HUES6 (cell line): ENCODE measurements around the gene HM13.
"Not testable (repeated sequence)": the region's sequence is repeated elsewhere in the genome, so short reads cannot be mapped to it uniquely, and the experiment has no call there.

Source experiments
- H3K27ac ChIP-seq: 2 replicates; pipeline ENCODE4 v1.7.0; 2013; ENCODE audit warnings: low read depth, mild to moderate bottlenecking, low read length, inconsistent platforms
- H3K27me3 ChIP-seq: 2 replicates; pipeline ENCODE4 v1.6.1; 2013; ENCODE audit warnings: low read length; ENCODE audit not compliant: control insufficient read depth, insufficient read depth
- H3K36me3 ChIP-seq: 2 replicates; pipeline ENCODE4 v1.6.1; 2013; ENCODE audit warnings: low read length; ENCODE audit not compliant: control insufficient read depth, insufficient read depth
- H3K4me1 ChIP-seq: 2 replicates; pipeline ENCODE4 v1.6.1; 2013; ENCODE audit warnings: low read length; ENCODE audit not compliant: control insufficient read depth, insufficient read depth
- H3K4me3 ChIP-seq: 2 replicates; pipeline ENCODE4 v1.5.1; 2013; ENCODE audit warnings: low read depth, low read length
- H3K9ac ChIP-seq: one replicate; pipeline ENCODE4 v1.6.1; 2013; ENCODE audit warnings: mild to moderate bottlenecking, low read length
- H3K9me3 ChIP-seq: 2 replicates; pipeline ENCODE4 v1.6.1; 2013; ENCODE audit warnings: low read depth, low read length; ENCODE audit not compliant: control insufficient read depth, insufficient read depth

HM13 gene

DNA sequence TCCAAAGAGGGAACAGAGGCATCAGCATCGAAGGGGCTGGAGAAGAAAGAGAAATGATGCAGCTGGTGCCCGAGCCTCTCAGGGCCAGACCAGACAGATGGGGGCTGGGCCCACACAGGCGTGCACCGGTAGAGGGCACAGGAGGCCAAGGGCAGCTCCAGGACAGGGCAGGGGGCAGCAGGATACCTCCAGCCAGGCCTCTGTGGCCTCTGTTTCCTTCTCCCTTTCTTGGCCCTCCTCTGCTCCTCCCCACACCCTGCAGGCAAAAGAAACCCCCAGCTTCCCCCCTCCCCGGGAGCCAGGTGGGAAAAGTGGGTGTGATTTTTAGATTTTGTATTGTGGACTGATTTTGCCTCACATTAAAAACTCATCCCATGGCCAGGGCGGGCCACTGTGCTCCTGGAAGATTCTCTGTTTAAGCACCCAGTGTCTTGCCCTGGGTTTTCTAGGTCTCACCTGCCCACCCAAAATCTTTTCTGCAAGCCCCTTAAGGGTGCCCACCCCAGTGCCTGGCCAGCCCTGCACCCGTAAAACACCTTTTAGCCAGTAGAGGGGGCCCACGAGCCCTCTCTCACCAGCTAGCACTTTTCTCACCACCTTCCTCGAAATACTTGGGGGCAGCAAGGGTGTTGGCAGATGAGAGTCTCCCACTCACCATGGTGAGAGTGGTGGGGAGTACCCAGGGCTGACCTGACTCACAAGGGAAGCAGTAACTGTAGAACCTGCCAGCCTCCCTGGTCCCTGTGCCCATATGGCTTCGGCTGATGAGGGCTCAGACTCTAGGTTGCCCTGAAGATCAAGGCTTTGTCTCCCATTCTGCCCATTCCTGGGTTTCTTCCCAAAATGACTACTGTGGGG, 55.1 kb downstream of the HM13 start:
- Histone ChIP-seq H3K9me3 (no peaks in the 10 kb centered on the region), H3K4me3 (no peak overlapping the region), H3K4me1 (peaks cover 53% of the 10 kb centered on the region), H3K27me3 (no peaks in the 10 kb centered on the region), H3K27ac (peak overlapping the region; percentile 4; the same call in 1 of the 2 replicates), H3K9ac (no peak overlapping the region), H3K36me3 (peaks cover 43% of the 10 kb centered on the region)

GRCh38 chr20:31570021-31570463, 55.8 kb downstream of the HM13 start:
- H3K4me3 ChIP-seq = no peak overlapping the region
- peaks cover 41% of the 10 kb centered on the region for H3K36me3 ChIP-seq
- H3K27me3 ChIP-seq = no peaks in the 10 kb centered on the region
- H3K27ac ChIP-seq = no peak overlapping the region
- no peaks in the 10 kb centered on the region for H3K9me3 ChIP-seq
- peaks cover 53% of the 10 kb centered on the region for H3K4me1 ChIP-seq
- H3K9ac ChIP-seq = no peak overlapping the region

DNA sequence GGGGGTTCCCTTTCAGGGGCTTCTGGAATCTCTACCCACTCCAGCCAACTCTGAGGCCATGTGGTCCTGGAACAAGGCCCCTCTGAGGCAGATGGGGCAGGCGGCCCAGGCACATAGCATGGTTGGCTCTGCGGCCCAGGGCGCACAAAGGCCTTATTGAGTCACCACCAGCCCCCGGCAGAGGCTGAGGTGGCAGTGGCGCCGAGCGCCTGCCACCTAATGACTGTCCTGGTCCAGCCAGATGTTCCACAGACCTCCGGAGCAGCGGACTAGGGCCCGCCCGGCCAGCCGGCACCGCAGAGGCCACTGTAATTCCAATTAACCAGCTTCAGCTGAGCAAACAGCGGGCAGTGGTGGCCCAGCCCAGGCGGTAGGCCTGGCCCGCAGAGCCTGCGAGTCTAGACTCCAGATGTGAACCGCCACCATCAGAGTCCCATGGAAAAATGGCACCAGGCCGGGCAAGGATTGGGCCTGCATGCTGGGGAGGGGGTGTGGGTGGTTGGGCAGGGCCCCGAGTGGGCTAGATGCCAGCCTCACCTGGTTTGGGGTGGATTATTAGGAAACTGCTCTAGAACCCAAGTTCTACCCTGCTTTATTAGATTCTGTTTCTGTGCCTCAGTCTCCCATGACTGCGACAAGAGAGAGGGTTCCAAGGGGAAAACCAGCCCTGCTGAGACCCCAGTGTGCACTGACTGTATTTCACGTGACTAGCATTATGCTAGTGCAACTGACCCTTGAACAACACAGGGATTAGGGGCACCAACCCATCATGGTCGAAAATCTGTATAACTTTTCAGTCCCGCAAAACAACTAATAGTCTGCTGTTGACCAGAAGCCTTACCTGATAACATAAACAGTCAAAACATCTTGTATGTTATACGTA, 56.7 kb downstream of the HM13 start:
- Histone ChIP-seq H3K36me3 (peaks cover 34% of the 10 kb centered on the region), H3K4me3 (no peak overlapping the region), H3K9ac (no peak overlapping the region), H3K4me1 (peaks cover 52% of the 10 kb centered on the region), H3K27me3 (no peaks in the 10 kb centered on the region), H3K27ac (peak overlapping the region; percentile 44; the same call in 1 of the 2 replicates), H3K9me3 (no peaks in the 10 kb centered on the region)

- H3K9ac ChIP-seq = peak overlapping the region; percentile 89
- H3K4me1 ChIP-seq = peaks cover 50% of the 10 kb centered on the region
- peak overlapping the region; percentile 53 for H3K4me3 ChIP-seq
- H3K27ac ChIP-seq = peak overlapping the region; percentile 85
- peaks cover 26% of the 10 kb centered on the region for H3K36me3 ChIP-seq
- no peaks in the 10 kb centered on the region for H3K27me3 ChIP-seq
- no peaks in the 10 kb centered on the region for H3K9me3 ChIP-seq
Observed at GRCh38 chr20:31572042-31572700, 57.9 kb downstream of the HM13 start.

DNA sequence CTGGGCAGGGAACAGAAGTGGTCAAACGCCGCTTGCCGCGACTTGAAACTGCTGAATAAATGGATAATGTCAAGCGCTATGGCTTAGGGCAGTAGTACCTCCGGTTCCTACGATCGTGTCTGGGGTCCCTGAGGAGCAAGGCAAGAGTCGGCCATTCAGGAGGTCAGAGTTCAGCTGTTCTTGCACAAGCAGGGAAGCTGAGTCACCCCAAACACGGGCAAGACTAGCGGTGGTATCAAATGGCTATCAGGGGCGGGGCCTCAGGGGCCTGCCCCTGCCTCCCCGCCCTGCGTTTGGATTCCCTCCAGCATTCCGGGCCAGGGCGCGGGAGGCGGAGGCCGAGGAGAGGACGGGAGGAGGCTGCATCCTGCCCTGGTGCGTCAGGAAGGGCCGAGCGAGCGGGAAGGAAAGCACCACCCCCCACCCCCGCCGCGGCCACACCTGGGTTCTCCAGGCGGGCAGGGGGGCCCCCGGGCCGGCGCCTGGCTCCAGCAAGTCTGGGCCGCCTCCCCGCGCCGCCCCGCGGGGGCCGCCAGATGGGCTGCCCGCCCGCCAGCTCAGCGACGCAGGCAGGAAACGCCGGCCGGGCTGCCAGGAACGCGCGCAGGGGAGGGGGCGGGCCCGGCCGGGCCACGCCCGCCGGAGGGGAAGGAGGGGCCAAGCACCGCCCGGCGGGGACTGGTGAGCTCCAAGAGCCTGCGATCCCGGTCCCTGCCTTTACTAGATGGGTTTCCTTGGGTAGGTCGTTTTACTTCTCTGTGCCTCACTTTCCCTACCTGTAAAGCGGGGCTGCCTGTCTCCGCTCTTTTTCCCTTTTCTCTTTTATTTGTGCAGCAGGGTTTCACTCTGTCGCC, 58.7 kb downstream of the HM13 start:
- H3K36me3 ChIP-seq = peaks cover 23% of the 10 kb centered on the region
- peak overlapping the region; percentile 89 for H3K9ac ChIP-seq
- peaks cover 52% of the 10 kb centered on the region for H3K4me1 ChIP-seq

GRCh38 chr20:31573555-31574321, 59.5 kb downstream of the HM13 start:
- Histone ChIP-seq H3K36me3 (peaks cover 15% of the 10 kb centered on the region), H3K9me3 (no peaks in the 10 kb centered on the region; the same call in 1 of the 2 replicates), H3K27me3 (no peaks in the 10 kb centered on the region), H3K4me1 (peaks cover 45% of the 10 kb centered on the region), H3K9ac (peak overlapping the region; percentile 89), H3K4me3 (peak overlapping the region; percentile 53), H3K27ac (peak overlapping the region; percentile 60; the same call in 1 of the 2 replicates)

More for the DNA sequence above, 58.7 kb downstream of the HM13 start:
- peak overlapping the region; percentile 85 for H3K27ac ChIP-seq
- no peaks in the 10 kb centered on the region for H3K27me3 ChIP-seq
- H3K4me3 ChIP-seq = peak overlapping the region; percentile 53
- H3K9me3 ChIP-seq = no peaks in the 10 kb centered on the region; the same call in 1 of the 2 replicates

DNA sequence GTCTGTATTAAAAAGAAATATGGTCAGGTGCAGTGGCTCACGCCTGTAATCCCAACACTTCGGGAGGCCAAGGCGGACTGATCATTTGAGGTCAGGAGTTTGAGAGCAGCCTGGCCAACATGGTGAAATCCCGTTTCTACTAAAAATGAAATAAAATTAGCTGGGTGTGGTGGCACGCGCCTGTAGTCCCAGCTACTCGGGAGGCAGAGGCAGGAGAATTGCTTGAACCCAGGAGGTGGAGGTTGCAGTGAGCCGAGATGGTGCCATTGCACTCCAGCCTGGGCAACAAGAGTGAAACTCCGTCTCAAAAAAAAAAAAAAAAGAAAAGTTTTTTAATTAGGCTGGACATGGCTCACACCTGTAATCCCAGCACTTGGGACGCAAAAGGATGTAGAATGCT, 60.7 kb downstream of the HM13 start:
- H3K27me3 ChIP-seq, H3K4me3 ChIP-seq, H3K9ac ChIP-seq, H3K36me3 ChIP-seq, H3K9me3 ChIP-seq, H3K27ac ChIP-seq: not testable (repeated sequence)
- peaks cover 38% of the 10 kb centered on the region for H3K4me1 ChIP-seq

GRCh38 chr20:31576751-31577150, 62.5 kb downstream of the HM13 start:
- Histone ChIP-seq H3K27ac (no peak overlapping the region; the same call in 1 of the 2 replicates), H3K4me3 (no peak overlapping the region), H3K36me3 (0 out of 2 replicates have a peak, but pooled peaks cover 3% of the 10 kb centered on the region), H3K9me3 (no peaks in the 10 kb centered on the region; the same call in 1 of the 2 replicates), H3K9ac (no peak overlapping the region), H3K4me1 (peaks cover 51% of the 10 kb centered on the region), H3K27me3 (no peaks in the 10 kb centered on the region)

DNA sequence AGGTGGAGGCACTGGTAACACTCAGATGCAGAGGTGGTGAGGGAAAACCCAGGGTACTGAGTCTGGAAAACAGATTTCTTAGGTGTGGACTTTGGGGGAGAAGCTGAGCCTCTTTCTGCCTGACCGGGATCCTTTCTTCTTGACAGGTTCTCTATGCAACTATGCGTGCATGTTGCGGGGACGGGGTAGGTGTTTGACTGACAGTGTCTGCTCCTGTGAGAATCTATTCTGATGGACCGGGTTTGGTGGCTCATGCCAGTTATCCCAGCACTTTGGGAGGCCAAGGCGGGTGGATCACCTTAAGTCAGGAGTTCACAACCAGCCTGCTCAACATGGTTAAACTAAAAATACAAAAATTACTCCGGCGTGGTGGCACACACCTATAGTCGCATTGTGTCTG, 63.0 kb downstream of the HM13 start:
- Histone ChIP-seq H3K9me3 (no peaks in the 10 kb centered on the region; the same call in 1 of the 2 replicates), H3K4me3 (no peak overlapping the region)

More for the DNA sequence above, 63.0 kb downstream of the HM13 start:
- peaks cover 48% of the 10 kb centered on the region for H3K4me1 ChIP-seq
- H3K9ac ChIP-seq = no peak overlapping the region
- no peaks in the 10 kb centered on the region for H3K27me3 ChIP-seq
- H3K27ac ChIP-seq = no peak overlapping the region; the same call in 1 of the 2 replicates
- H3K36me3 ChIP-seq = 0 out of 2 replicates have a peak, but pooled peaks cover 3% of the 10 kb centered on the region
